ENCODE data around the gene CENPM. TPM values are rescaled to one million over a fixed set of nuclear protein-coding genes. Genes with fewer than 3 reads are reported as not detected.
A peak's percentile ranks its signal among the peaks of the same experiment; 100 is the strongest.

CENPM gene
- total and polyA plus RNA-seq, 4 donors, result 0.58 to 2.6 (median 0.84) TPM; not detected in 1

DNA sequence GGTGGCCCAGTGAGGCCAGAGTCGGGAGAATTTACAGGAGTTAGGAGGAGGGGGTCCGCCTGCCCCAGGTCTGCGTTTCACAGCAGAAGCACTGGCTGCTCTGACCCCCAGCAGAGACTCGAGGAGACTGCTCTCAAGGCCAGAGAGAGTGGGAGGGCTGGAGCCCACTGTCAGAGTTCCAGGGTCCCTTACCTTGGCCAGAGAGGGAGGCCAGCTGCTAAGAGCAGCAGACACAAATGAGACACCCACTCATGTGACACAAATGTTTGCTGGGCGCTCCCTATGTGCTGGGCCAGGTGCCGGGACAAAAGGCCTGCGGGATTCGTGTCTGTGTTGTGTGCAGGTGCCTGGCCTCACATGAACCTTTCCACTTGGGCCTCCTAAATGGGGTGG is 17.5 kb downstream of the CENPM start:
- intact Hi-C loops (cut with DNase I), result no loop called here
- DNase-seq (no peak), ATAC-seq (ENCODE audit: low FRiP score) (no peak)
- H3K36me3 ChIP-seq (ENCODE audit: control insufficient read depth in 1 of 2, insufficient read depth in 2 of 2, low read length in 1 of 2), result no peaks in the 10 kb centered on the region
- H3K4me1 ChIP-seq (ENCODE audit: control insufficient read depth in 1 of 2, insufficient read depth in 2 of 2, low read length in 2 of 2), result no peaks in the 10 kb centered on the region
- 85 to 88% methylated on average over 8 of the region's 8 CpGs for whole genome bisulfite sequencing, 2 donors
- H3K4me3 ChIP-seq (ENCODE audit: low read length in 2 of 2), result no peak overlapping the region
- H3K9me3 ChIP-seq (ENCODE audit: control insufficient read depth, low read length), result no peaks in the 10 kb centered on the region
- no peak overlapping the region for H3K27ac ChIP-seq (ENCODE audit: low read depth in 1 of 2, low read length in 2 of 2)
- no peaks in the 10 kb centered on the region for H3K27me3 ChIP-seq (ENCODE audit: control insufficient read depth in 1 of 2, insufficient read depth in 2 of 2, low read length in 1 of 2)

DNA sequence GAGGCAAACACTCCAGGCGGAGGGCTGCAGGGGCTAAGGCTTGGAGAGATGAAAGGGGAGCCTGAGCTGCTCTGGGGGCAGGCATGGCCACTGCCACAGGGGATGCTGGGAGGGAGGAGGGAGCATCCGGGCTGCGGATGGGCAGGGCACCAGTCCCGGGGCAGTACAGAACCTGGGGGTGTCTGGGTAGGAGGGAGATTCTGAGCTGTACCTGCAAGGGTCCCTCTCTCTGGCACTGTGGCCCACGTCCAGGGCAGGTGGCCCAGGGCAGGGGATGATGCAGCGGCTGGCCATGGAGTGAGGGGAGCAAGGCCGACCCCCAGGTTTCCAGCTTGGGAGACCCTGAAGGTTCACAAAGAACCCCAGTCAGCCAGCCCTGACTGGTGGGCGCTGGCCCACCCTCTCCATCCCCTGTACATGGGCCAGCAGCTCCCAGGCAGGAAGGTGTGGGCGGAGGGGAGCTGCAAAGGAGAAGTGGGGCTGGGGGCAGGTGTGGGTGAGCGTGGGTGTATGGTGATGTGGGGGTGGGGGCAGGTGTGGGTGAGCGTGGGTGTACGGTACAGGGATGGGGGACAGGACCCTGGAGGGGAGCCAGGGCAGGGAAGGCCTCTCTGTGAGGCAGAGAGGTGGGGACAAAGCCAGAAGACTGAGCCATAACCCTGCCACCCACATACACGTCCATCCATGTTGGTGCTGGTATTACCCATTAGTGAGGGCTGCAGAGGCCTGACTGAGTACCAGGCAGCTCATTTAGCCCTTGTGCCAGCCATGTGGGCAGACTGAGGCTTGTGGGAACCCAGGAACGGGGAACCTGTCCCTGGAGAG is 18.1 kb downstream of the CENPM start:
- no peaks in the 10 kb centered on the region for H3K4me1 ChIP-seq (ENCODE audit: control insufficient read depth in 1 of 2, insufficient read depth in 2 of 2, low read length in 2 of 2)
- DNase-seq (no peak), ATAC-seq (ENCODE audit: low FRiP score) (no peak)

DNA sequence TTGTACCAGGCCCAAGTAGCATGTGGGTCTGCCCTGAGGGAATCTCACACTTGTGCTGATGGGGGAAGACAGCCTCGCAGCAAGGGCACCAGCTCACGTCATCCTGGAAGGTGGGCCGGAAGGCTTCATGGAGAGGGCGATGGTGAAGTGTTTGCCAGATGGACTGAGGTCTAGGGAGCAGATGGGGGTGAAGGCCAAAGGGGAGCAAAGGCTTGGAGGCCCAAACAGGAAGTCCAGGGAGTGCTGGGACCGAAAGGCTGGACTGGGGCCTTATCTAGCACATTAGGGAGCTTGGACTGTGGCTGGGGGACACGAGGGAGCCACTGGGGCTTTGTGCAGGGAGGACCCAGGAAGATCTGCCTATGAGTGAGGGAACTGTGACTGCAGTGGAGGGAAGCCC is 19.1 kb downstream of the CENPM start:
- Histone ChIP-seq H3K27ac (ENCODE audit: low read depth in 1 of 2, low read length in 2 of 2) (no peak overlapping the region), H3K27me3 (ENCODE audit: control insufficient read depth in 1 of 2, insufficient read depth in 2 of 2, low read length in 1 of 2) (no peaks in the 10 kb centered on the region), H3K4me3 (ENCODE audit: low read length in 2 of 2) (no peak overlapping the region), H3K36me3 (ENCODE audit: control insufficient read depth in 1 of 2, insufficient read depth in 2 of 2, low read length in 1 of 2) (no peaks in the 10 kb centered on the region), H3K4me1 (ENCODE audit: control insufficient read depth in 1 of 2, insufficient read depth in 2 of 2, low read length in 2 of 2) (no peaks in the 10 kb centered on the region), H3K9me3 (ENCODE audit: control insufficient read depth, low read length) (no peaks in the 10 kb centered on the region)
- ATAC-seq (ENCODE audit: low FRiP score) (no peak), DNase-seq (no peak)
- WGBS, 2 donors, result 82 to 89% methylated on average over 6 of the region's 6 CpGs
- intact Hi-C loops (cut with DNase I), result no loop called here

More for the DNA sequence above, 18.1 kb downstream of the CENPM start:
- Histone ChIP-seq H3K36me3 (ENCODE audit: control insufficient read depth in 1 of 2, insufficient read depth in 2 of 2, low read length in 1 of 2) (no peaks in the 10 kb centered on the region), H3K27ac (ENCODE audit: low read depth in 1 of 2, low read length in 2 of 2) (no peak overlapping the region), H3K4me3 (ENCODE audit: low read length in 2 of 2) (no peak overlapping the region), H3K9me3 (ENCODE audit: control insufficient read depth, low read length) (no peaks in the 10 kb centered on the region), H3K27me3 (ENCODE audit: control insufficient read depth in 1 of 2, insufficient read depth in 2 of 2, low read length in 1 of 2) (no peaks in the 10 kb centered on the region)
- intact Hi-C loops (cut with DNase I), result no loop called here
- 82 to 83% methylated on average over 12 to 14 of the region's 14 CpGs for WGBS, 2 donors

DNA sequence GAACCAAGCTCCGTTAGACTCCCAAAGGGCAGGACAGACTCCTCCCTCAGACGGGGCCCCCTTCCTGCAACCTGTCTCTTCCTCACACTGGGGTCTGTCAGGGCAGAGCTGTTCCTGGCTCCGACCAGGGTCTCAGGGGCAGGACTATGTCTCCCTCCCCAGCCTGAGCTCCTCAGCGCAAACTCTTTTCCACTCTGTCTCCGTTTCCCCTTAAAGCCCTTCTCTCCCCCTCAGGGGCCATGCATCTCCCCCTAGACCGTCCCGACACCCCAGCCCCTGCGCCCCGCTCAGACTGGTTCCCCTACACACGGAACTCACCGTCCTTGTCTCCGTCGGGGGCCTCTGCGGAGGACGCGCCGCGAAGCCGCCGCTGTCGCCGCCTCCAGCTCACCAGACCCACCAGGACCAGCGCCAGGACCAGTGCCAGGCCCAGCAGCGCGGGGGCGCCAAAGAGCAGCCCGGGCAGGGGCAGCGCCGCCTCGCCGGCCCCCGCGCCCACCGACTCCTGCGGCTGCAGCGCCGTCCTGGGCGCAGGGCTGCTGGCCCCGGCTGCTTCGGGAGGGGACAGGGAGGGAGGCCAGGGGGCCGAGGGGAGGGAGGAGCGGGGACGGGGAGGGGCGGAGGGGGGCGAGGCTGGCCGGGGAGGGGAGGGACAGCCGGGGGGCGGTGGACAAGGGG is 21.0 kb downstream of the CENPM start:
- Histone ChIP-seq H3K4me3 (ENCODE audit: low read length in 2 of 2) (no peak overlapping the region), H3K36me3 (ENCODE audit: control insufficient read depth in 1 of 2, insufficient read depth in 2 of 2, low read length in 1 of 2) (no peaks in the 10 kb centered on the region), H3K9me3 (ENCODE audit: control insufficient read depth, low read length) (no peaks in the 10 kb centered on the region), H3K27ac (ENCODE audit: low read depth in 1 of 2, low read length in 2 of 2) (no peak overlapping the region), H3K27me3 (ENCODE audit: control insufficient read depth in 1 of 2, insufficient read depth in 2 of 2, low read length in 1 of 2) (no peaks in the 10 kb centered on the region), H3K4me1 (ENCODE audit: control insufficient read depth in 1 of 2, insufficient read depth in 2 of 2, low read length in 2 of 2) (no peaks in the 10 kb centered on the region)
- intact Hi-C loops (cut with DNase I), result no loop called here
- peak; percentile 58 to 84 for DNase-seq
- WGBS, 2 donors, result 8% methylated on average over 41 to 48 of the region's 48 CpGs
- ATAC-seq (ENCODE audit: low FRiP score), result no peak

DNA sequence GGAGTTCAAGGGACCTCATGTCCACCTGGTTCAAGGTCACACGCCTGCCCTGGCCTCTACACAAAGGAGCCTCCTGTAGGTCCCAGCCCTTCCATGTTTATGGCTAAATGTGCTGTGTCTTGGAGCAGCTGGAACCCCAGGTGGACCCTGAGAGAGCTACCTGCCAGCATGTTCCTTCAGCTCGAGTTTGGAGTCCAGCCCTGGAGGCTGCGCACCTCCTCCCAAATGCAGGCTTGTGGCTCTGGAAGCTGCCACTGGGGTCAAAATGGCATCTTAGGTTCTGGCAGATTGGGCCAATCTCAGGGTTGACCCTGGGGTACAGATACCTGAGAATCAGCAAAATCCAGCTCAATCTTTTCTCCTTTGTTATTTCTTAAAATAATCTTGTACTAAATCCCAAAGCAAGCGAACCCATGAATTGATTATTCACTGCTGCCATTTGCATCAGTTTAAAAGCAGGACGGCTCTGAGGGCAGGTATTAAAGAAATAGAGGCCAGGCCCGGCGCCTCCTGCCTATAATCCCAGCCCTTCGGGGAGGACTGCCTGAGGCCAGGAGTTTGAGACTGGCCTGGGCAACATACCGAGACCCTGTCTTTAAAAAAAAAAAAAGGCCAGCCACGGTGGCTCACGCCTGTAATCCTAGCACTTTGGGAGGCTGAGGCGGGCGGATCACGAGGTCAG is 23.2 kb downstream of the CENPM start:
- intact Hi-C loops (cut with DNase I), result no loop called here
- no peaks in the 10 kb centered on the region for H3K27me3 ChIP-seq (ENCODE audit: control insufficient read depth in 1 of 2, insufficient read depth in 2 of 2, low read length in 1 of 2)
- no peak overlapping the region for H3K4me3 ChIP-seq (ENCODE audit: low read length in 2 of 2)
- H3K9me3 ChIP-seq (ENCODE audit: control insufficient read depth, low read length), result no peaks in the 10 kb centered on the region
- H3K27ac ChIP-seq (ENCODE audit: low read depth in 1 of 2, low read length in 2 of 2), result no peak overlapping the region
- ATAC-seq (ENCODE audit: low FRiP score) (no peak), DNase-seq (no peak)
- no peaks in the 10 kb centered on the region for H3K4me1 ChIP-seq (ENCODE audit: control insufficient read depth in 1 of 2, insufficient read depth in 2 of 2, low read length in 2 of 2)
- no peaks in the 10 kb centered on the region for H3K36me3 ChIP-seq (ENCODE audit: control insufficient read depth in 1 of 2, insufficient read depth in 2 of 2, low read length in 1 of 2)
- WGBS, 2 donors, result 93 to 97% methylated on average over 14 of the region's 14 CpGs

DNA sequence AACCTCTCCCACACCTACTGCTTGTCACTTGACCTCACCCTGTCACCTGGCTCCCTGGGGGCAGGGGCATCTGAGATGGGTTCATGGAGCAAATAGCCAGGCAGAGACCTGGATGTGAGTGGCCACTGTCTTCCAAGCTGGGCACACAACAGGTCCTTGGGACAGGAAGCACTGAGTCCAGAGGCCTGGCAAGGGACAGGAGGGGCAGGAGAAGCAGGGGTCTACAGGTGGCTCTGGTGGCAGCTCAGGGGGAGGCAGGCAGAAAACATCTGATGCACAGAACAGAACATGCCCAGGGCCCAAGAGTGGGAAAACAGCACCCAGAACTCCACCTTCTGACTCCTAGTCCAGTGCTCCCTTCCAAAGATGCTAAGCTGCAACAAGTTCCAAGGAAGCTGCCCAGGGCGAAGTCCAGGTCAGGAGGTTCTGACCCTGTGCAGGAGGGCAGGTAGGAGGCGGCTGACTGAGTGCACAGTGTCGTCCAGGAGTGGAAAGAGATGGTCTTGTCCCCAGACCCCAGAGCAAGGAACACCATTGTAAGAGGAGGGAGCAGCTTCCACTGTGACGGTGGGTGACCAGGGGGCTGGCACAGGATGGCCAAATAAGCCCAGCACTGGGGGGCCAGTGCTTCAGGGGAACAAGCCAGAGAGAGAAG is 23.9 kb downstream of the CENPM start:
- H3K4me3 ChIP-seq (ENCODE audit: low read length in 2 of 2), result no peak overlapping the region
- ATAC-seq (ENCODE audit: low FRiP score) (no peak), DNase-seq (no peak)
- H3K9me3 ChIP-seq (ENCODE audit: control insufficient read depth, low read length), result no peaks in the 10 kb centered on the region
- no peaks in the 10 kb centered on the region for H3K4me1 ChIP-seq (ENCODE audit: control insufficient read depth in 1 of 2, insufficient read depth in 2 of 2, low read length in 2 of 2)
- H3K36me3 ChIP-seq (ENCODE audit: control insufficient read depth in 1 of 2, insufficient read depth in 2 of 2, low read length in 1 of 2), result no peaks in the 10 kb centered on the region
- intact Hi-C loops (cut with DNase I), result no loop called here
- no peak overlapping the region for H3K27ac ChIP-seq (ENCODE audit: low read depth in 1 of 2, low read length in 2 of 2)
- WGBS, 2 donors, result 96 to 97% methylated on average over 4 of the region's 4 CpGs
- H3K27me3 ChIP-seq (ENCODE audit: control insufficient read depth in 1 of 2, insufficient read depth in 2 of 2, low read length in 1 of 2), result no peaks in the 10 kb centered on the region

DNA sequence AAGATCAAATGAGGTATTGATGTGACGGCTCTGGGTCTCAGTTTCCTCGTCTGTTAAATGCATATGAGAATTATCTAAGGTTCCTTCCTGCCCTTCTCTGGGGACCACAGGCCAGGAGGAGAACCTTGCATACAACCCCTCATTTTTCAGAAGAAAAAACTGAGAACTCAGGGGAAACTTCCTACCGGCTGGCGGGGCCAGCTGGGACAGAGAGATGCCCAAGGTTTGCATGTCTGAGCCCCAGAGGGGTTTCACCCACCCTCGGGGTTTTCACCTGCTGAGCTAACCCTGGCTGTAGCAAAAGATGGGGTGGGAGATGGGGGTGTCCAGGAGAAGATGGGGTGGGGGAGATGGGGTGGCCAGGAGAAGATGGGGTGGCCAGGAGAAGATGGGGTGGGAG is 24.6 kb downstream of the CENPM start:
- WGBS, 2 donors, result 92 to 94% methylated on average over 5 of the region's 5 CpGs
- no peaks in the 10 kb centered on the region for H3K4me1 ChIP-seq (ENCODE audit: control insufficient read depth in 1 of 2, insufficient read depth in 2 of 2, low read length in 2 of 2)
- ATAC-seq (ENCODE audit: low FRiP score) (no peak), DNase-seq (no peak)
- no peaks in the 10 kb centered on the region for H3K36me3 ChIP-seq (ENCODE audit: control insufficient read depth in 1 of 2, insufficient read depth in 2 of 2, low read length in 1 of 2)
- H3K27me3 ChIP-seq (ENCODE audit: control insufficient read depth in 1 of 2, insufficient read depth in 2 of 2, low read length in 1 of 2), result no peaks in the 10 kb centered on the region
- no peak overlapping the region for H3K4me3 ChIP-seq (ENCODE audit: low read length in 2 of 2)
- intact Hi-C loops (cut with DNase I), result no loop called here
- H3K9me3 ChIP-seq (ENCODE audit: control insufficient read depth, low read length), result no peaks in the 10 kb centered on the region
- no peak overlapping the region for H3K27ac ChIP-seq (ENCODE audit: low read depth in 1 of 2, low read length in 2 of 2)

DNA sequence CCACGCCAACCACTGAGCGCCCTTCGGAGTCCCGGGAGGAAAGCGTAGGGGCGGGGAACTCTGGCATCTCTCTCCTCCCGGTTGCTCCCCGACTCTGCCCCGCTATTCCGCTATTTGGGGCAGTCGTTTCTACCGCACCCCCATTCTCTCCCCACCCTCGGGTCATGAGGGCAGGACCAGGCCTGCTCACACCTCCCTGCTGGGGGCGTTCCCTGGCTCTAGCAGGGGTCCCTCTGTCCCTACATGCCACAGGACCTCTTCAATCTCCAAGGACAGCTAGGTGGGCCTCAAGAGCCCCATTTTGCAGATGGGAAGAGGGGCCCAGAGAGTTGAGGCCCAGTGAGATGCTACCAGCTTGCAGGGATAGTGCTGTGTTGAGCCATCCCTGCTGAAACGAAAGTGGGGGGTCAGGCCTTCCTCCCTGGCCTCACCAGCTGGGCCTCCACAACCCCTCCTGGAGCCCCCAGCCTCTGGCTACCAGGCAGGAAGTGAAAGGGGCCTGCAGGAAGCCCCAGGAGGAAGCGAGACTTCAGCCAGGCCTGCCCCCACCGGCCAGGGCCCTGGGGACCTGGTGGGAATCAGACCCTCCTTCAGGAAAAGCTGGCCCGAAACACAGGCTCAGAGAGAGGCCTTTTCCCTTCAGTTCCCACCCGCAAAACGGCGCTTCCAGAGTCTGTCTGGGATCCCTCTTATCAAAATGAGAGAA is 26.5 kb downstream of the CENPM start:
- Histone ChIP-seq H3K4me3 (ENCODE audit: low read length in 2 of 2) (no peak overlapping the region), H3K27ac (ENCODE audit: low read depth in 1 of 2, low read length in 2 of 2) (no peak overlapping the region)
- no peak for ATAC-seq (ENCODE audit: low FRiP score)

More for the DNA sequence above, 26.5 kb downstream of the CENPM start:
- Histone ChIP-seq H3K4me1 (ENCODE audit: control insufficient read depth in 1 of 2, insufficient read depth in 2 of 2, low read length in 2 of 2) (no peaks in the 10 kb centered on the region), H3K36me3 (ENCODE audit: control insufficient read depth in 1 of 2, insufficient read depth in 2 of 2, low read length in 1 of 2) (no peaks in the 10 kb centered on the region), H3K27me3 (ENCODE audit: control insufficient read depth in 1 of 2, insufficient read depth in 2 of 2, low read length in 1 of 2) (peaks cover 0 to 1% of the 10 kb centered on the region in 2 donors), H3K9me3 (ENCODE audit: control insufficient read depth, low read length) (no peaks in the 10 kb centered on the region)
- intact Hi-C loops (cut with DNase I), result no loop called here
- DNase-seq, result no peak
- 48 to 61% methylated on average over 21 of the region's 21 CpGs for WGBS, 2 donors
